ENCODE results near the gene FOXL3.

Gene FOXL3

GRCh38 chr7:305410-306151 is 15.6 kb downstream of the FOXL3 start:
- TF ChIP-seq REST (IDR thresholded peaks at IDR 0.05; ENCODE audit: insufficient read depth in 1 of 2, low read depth in 2 of 2, low read length in 2 of 2) (no peak), SIN3A (IDR thresholded peaks at IDR 0.05; ENCODE audit: borderline replicate concordance, insufficient read depth, low read length) (no peak), TAF1 (IDR thresholded peaks at IDR 0.05; ENCODE audit: borderline replicate concordance, insufficient read depth, low read length) (no peak), POLR2AphosphoS5 (IDR thresholded peaks at IDR 0.05; ENCODE audit: low read depth, low read length) (no peak), FOXP2 (optimal IDR thresholded peaks at IDR 0.05; ENCODE audit: borderline replicate concordance, extremely low read depth, extremely low read length, insufficient read depth) (no peak)

- no peak for TF ChIP-seq FOXP2 (optimal IDR thresholded peaks at IDR 0.05; ENCODE audit: borderline replicate concordance, extremely low read depth, extremely low read length, insufficient read depth)
- TF ChIP-seq SIN3A (IDR thresholded peaks at IDR 0.05; ENCODE audit: borderline replicate concordance, insufficient read depth, low read length): no peak
- no peak for TF ChIP-seq TAF1 (IDR thresholded peaks at IDR 0.05; ENCODE audit: borderline replicate concordance, insufficient read depth, low read length)
- no peak for TF ChIP-seq POLR2AphosphoS5 (IDR thresholded peaks at IDR 0.05; ENCODE audit: low read depth, low read length)
Measured at GRCh38 chr7:307970-308369, 18.0 kb downstream of the FOXL3 start.

GRCh38 chr7:309586-310228 is 19.7 kb downstream of the FOXL3 start:
- no peak for TF ChIP-seq REST (IDR thresholded peaks at IDR 0.05; ENCODE audit: insufficient read depth in 1 of 2, low read depth in 2 of 2, low read length in 2 of 2)
- no peak for TF ChIP-seq SIN3A (IDR thresholded peaks at IDR 0.05; ENCODE audit: borderline replicate concordance, insufficient read depth, low read length)

GRCh38 chr7:311131-311680 is 21.2 kb downstream of the FOXL3 start:
- TF ChIP-seq FOXP2 (optimal IDR thresholded peaks at IDR 0.05; ENCODE audit: borderline replicate concordance, extremely low read depth, extremely low read length, insufficient read depth) (no peak), TAF1 (IDR thresholded peaks at IDR 0.05; ENCODE audit: borderline replicate concordance, insufficient read depth, low read length) (no peak), POLR2AphosphoS5 (IDR thresholded peaks at IDR 0.05; ENCODE audit: low read depth, low read length) (no peak), SIN3A (IDR thresholded peaks at IDR 0.05; ENCODE audit: borderline replicate concordance, insufficient read depth, low read length) (no peak), REST (IDR thresholded peaks at IDR 0.05; ENCODE audit: insufficient read depth in 1 of 2, low read depth in 2 of 2, low read length in 2 of 2) (no peak)

GRCh38 chr7:311796-312195 is 21.8 kb downstream of the FOXL3 start:
- TF ChIP-seq FOXP2 (optimal IDR thresholded peaks at IDR 0.05; ENCODE audit: borderline replicate concordance, extremely low read depth, extremely low read length, insufficient read depth): no peak
- no peak for TF ChIP-seq REST (IDR thresholded peaks at IDR 0.05; ENCODE audit: insufficient read depth in 1 of 2, low read depth in 2 of 2, low read length in 2 of 2)
- no peak for TF ChIP-seq POLR2AphosphoS5 (IDR thresholded peaks at IDR 0.05; ENCODE audit: low read depth, low read length)
- TF ChIP-seq SIN3A (IDR thresholded peaks at IDR 0.05; ENCODE audit: borderline replicate concordance, insufficient read depth, low read length): no peak
- TF ChIP-seq TAF1 (IDR thresholded peaks at IDR 0.05; ENCODE audit: borderline replicate concordance, insufficient read depth, low read length): no peak
